Activated T-cell treated with anti-CD3 and anti-CD28 coated beads, Interleukin-2, amount 50 U/mL, for 24 hours (primary cell): Measurements from ENCODE around the gene RHOBTB3.
A peak's percentile ranks its signal among the peaks of the same experiment; 100 is the strongest.

Source experiments
- DNase-seq: peaks from one replicate; pipeline ENCODE4 v3.0.0-alpha.2; 2020
- H3K27ac Mint-ChIP-seq: 2 replicates; pipeline ENCODE4 v1.8.0; 2020; ENCODE audit warnings: mild to moderate bottlenecking, mixed read lengths
- H3K27me3 Mint-ChIP-seq: 2 replicates; pipeline ENCODE4 v1.8.0; 2020; ENCODE audit warnings: mixed read lengths
- H3K36me3 Mint-ChIP-seq: 2 replicates; pipeline ENCODE4 v1.8.0; 2020; ENCODE audit warnings: low read depth, mixed read lengths
- H3K4me1 Mint-ChIP-seq: 2 replicates; pipeline ENCODE4 v1.8.0; 2020; ENCODE audit warnings: low read depth, mixed read lengths
- H3K4me3 Mint-ChIP-seq: 2 replicates; pipeline ENCODE4 v1.8.0; 2020; ENCODE audit warnings: mild to moderate bottlenecking, moderate library complexity, mixed read lengths
- H3K9me3 Mint-ChIP-seq: 2 replicates; pipeline ENCODE4 v1.8.0; 2020; ENCODE audit warnings: mixed read lengths

Gene RHOBTB3

GRCh38 chr5:95759634-95760033, 28.5 kb downstream of the RHOBTB3 start:
- DNase-seq: no peak
- no peaks in the 10 kb centered on the region for H3K9me3 Mint-ChIP-seq
- no peaks in the 10 kb centered on the region for H3K27me3 Mint-ChIP-seq
- H3K4me1 Mint-ChIP-seq: peaks cover 36% of the 10 kb centered on the region
- H3K27ac Mint-ChIP-seq: no peak overlapping the region
- no peaks in the 10 kb centered on the region for H3K36me3 Mint-ChIP-seq
- no peak overlapping the region for H3K4me3 Mint-ChIP-seq

- Mint-ChIP-seq H3K27me3 (no peaks in the 10 kb centered on the region), H3K27ac (peak overlapping the region; percentile 84), H3K4me3 (peak overlapping the region; percentile 66), H3K4me1 (peaks cover 36% of the 10 kb centered on the region), H3K36me3 (no peaks in the 10 kb centered on the region), H3K9me3 (no peaks in the 10 kb centered on the region)
- DNase-seq: no peak
Measured at GRCh38 chr5:95760273-95761191, 29.4 kb downstream of the RHOBTB3 start.

GRCh38 chr5:95761771-95762651, 30.9 kb downstream of the RHOBTB3 start:
- H3K27me3 Mint-ChIP-seq: no peaks in the 10 kb centered on the region

GRCh38 chr5:95762652-95763041, 31.5 kb downstream of the RHOBTB3 start:
- Mint-ChIP-seq H3K36me3 (no peaks in the 10 kb centered on the region), H3K27ac (no peak overlapping the region), H3K4me3 (no peak overlapping the region), H3K27me3 (no peaks in the 10 kb centered on the region), H3K9me3 (no peaks in the 10 kb centered on the region), H3K4me1 (peaks cover 36% of the 10 kb centered on the region)
- no peak for DNase-seq

More at GRCh38 chr5:95761771-95762651, 30.9 kb downstream of the RHOBTB3 start:
- Mint-ChIP-seq H3K4me3 (no peak overlapping the region), H3K9me3 (no peaks in the 10 kb centered on the region), H3K36me3 (no peaks in the 10 kb centered on the region), H3K4me1 (peaks cover 36% of the 10 kb centered on the region), H3K27ac (no peak overlapping the region)
- no peak for DNase-seq

GRCh38 chr5:95763941-95764340, 32.8 kb downstream of the RHOBTB3 start:
- Mint-ChIP-seq H3K36me3 (no peaks in the 10 kb centered on the region), H3K9me3 (no peaks in the 10 kb centered on the region), H3K27ac (no peak overlapping the region), H3K27me3 (no peaks in the 10 kb centered on the region), H3K4me3 (no peak overlapping the region), H3K4me1 (peaks cover 33% of the 10 kb centered on the region)
- no peak for DNase-seq

- Mint-ChIP-seq H3K36me3 (no peaks in the 10 kb centered on the region), H3K27ac (no peak overlapping the region), H3K4me3 (no peak overlapping the region), H3K27me3 (no peaks in the 10 kb centered on the region), H3K9me3 (no peaks in the 10 kb centered on the region), H3K4me1 (no peaks in the 10 kb centered on the region)
- DNase-seq: no peak
Measured at GRCh38 chr5:95768731-95769130, 37.6 kb downstream of the RHOBTB3 start.

- no peak overlapping the region for H3K4me3 Mint-ChIP-seq
- H3K9me3 Mint-ChIP-seq: no peaks in the 10 kb centered on the region
- DNase-seq: no peak
- no peak overlapping the region for H3K27ac Mint-ChIP-seq
- no peaks in the 10 kb centered on the region for H3K27me3 Mint-ChIP-seq
- no peaks in the 10 kb centered on the region for H3K36me3 Mint-ChIP-seq
- H3K4me1 Mint-ChIP-seq: no peaks in the 10 kb centered on the region
Measured at GRCh38 chr5:95770830-95771708, 39.9 kb downstream of the RHOBTB3 start.

GRCh38 chr5:95771892-95772291, 40.8 kb downstream of the RHOBTB3 start:
- Mint-ChIP-seq H3K27ac (no peak overlapping the region), H3K36me3 (no peaks in the 10 kb centered on the region), H3K27me3 (no peaks in the 10 kb centered on the region), H3K9me3 (no peaks in the 10 kb centered on the region), H3K4me1 (no peaks in the 10 kb centered on the region), H3K4me3 (no peak overlapping the region)
- DNase-seq: no peak

- Mint-ChIP-seq H3K4me3 (no peak overlapping the region), H3K27me3 (no peaks in the 10 kb centered on the region), H3K9me3 (no peaks in the 10 kb centered on the region), H3K27ac (no peak overlapping the region), H3K4me1 (no peaks in the 10 kb centered on the region), H3K36me3 (no peaks in the 10 kb centered on the region)
- no peak for DNase-seq
Measured at GRCh38 chr5:95773335-95774059, 42.4 kb downstream of the RHOBTB3 start.

GRCh38 chr5:95777441-95777840, 46.3 kb downstream of the RHOBTB3 start:
- H3K9me3 Mint-ChIP-seq: no peaks in the 10 kb centered on the region
- no peak overlapping the region for H3K4me3 Mint-ChIP-seq
- no peaks in the 10 kb centered on the region for H3K27me3 Mint-ChIP-seq
- H3K36me3 Mint-ChIP-seq: no peaks in the 10 kb centered on the region
- H3K4me1 Mint-ChIP-seq: peaks cover 7% of the 10 kb centered on the region
- no peak overlapping the region for H3K27ac Mint-ChIP-seq
- DNase-seq: no peak

- H3K4me3 Mint-ChIP-seq: no peak overlapping the region
Measured at GRCh38 chr5:95778713-95779436, 47.7 kb downstream of the RHOBTB3 start.

GRCh38 chr5:95779611-95780010, 48.5 kb downstream of the RHOBTB3 start:
- Mint-ChIP-seq H3K4me1 (peaks cover 7% of the 10 kb centered on the region), H3K27me3 (no peaks in the 10 kb centered on the region), H3K4me3 (no peak overlapping the region), H3K9me3 (no peaks in the 10 kb centered on the region), H3K27ac (peak overlapping the region; percentile 17), H3K36me3 (no peaks in the 10 kb centered on the region)
- no peak for DNase-seq

More at GRCh38 chr5:95778713-95779436, 47.7 kb downstream of the RHOBTB3 start:
- DNase-seq: no peak
- Mint-ChIP-seq H3K9me3 (no peaks in the 10 kb centered on the region), H3K36me3 (no peaks in the 10 kb centered on the region), H3K4me1 (peaks cover 7% of the 10 kb centered on the region), H3K27me3 (no peaks in the 10 kb centered on the region), H3K27ac (no peak overlapping the region)

GRCh38 chr5:95780597-95780996, 49.5 kb downstream of the RHOBTB3 start:
- Mint-ChIP-seq H3K27me3 (no peaks in the 10 kb centered on the region), H3K9me3 (no peaks in the 10 kb centered on the region), H3K36me3 (no peaks in the 10 kb centered on the region), H3K4me1 (peaks cover 7% of the 10 kb centered on the region), H3K27ac (no peak overlapping the region), H3K4me3 (no peak overlapping the region)
- no peak for DNase-seq
